Endothelial cell of umbilical vein (primary cell): ENCODE data around the gene PMEL. TPM values are rescaled to one million over a fixed set of nuclear protein-coding genes. Genes with fewer than 3 reads are reported as not detected.

Experiments used
- BruUV-seq: library from RNA; stranded (reverse); fragments of 400-500 nt; replicated peaks from 2 replicates; lab custom pipeline; 2021; lab: Mats Ljungman, UMichigan
- CTCF ChIA-PET: fragments of 300-600, 350-600 bp; sonication (Branson Sonifier 250); formaldehyde crosslinking; loops from one replicate; lab custom pipeline; 2021; ENCODE audit warnings: antibody characterized with exemption, inconsistent platforms; lab: Charles Lee
- POLR2A ChIA-PET: fragments of 300-600, 350-600 bp; sonication (Branson Sonifier 250); formaldehyde crosslinking; loops from one replicate; lab custom pipeline; 2021; ENCODE audit warnings: antibody characterized with exemption, inconsistent platforms; lab: Charles Lee
- DNase-seq: peaks from one replicate; pipeline ENCODE4 v3.0.0-alpha.2; 2011; ENCODE audit warnings: low read depth, low spot score
- FAIRE-seq: peaks from 2 replicates; lab custom pipeline; 2011; peaks lifted over from hg19 to GRCh38; lab: Jason Lieb, UNC
- H2AFZ ChIP-seq: 2 replicates; pipeline ENCODE4 v1.6.0; 2012; ENCODE audit warnings: low read depth, low read length, control low read depth, inconsistent platforms
- H3K27ac ChIP-seq: 2 replicates; pipeline ENCODE4 v1.5.1; 2011; ENCODE audit warnings: low read depth, mild to moderate bottlenecking, control low read depth, low read length, moderate library complexity; ENCODE audit not compliant: insufficient read depth
- H3K27me3 ChIP-seq, 2 experiments: 2 replicates each; pipeline versions ENCODE4 v1.6.0 to v1.6.1; 2011; ENCODE audit warnings: low read length in 2 of 2, mixed read lengths in 1 of 2; ENCODE audit not compliant: control insufficient read depth in 2 of 2, insufficient read depth in 2 of 2
- H3K36me3 ChIP-seq, 2 experiments: 2 replicates in 1 of 2; 3 replicates in 1 of 2; pipeline ENCODE4 v1.5.1; 2011; ENCODE audit warnings: low read length in 2 of 2, mild to moderate bottlenecking in 1 of 2, moderate library complexity in 1 of 2; ENCODE audit not compliant: control insufficient read depth in 2 of 2, insufficient read depth in 2 of 2; ENCODE audit errors: extremely low read depth in 1 of 2
- H3K4me1 ChIP-seq: 3 replicates; pipeline ENCODE4 v1.5.1; 2011; ENCODE audit warnings: mild to moderate bottlenecking, low read length; ENCODE audit not compliant: control insufficient read depth, insufficient read depth; ENCODE audit errors: extremely low read depth
- H3K4me2 ChIP-seq: 2 replicates; pipeline ENCODE4 v1.6.1; 2011; ENCODE audit warnings: low read length, control low read depth, mixed read lengths; ENCODE audit not compliant: insufficient read depth
- H3K4me3 ChIP-seq, 3 experiments: fragments of 200-600 bp in 1 of 3; sonication (generic), shearing (Covaris generic) in 1 of 3; replicated peaks in 1 of 3; 2 replicates each; pipeline ENCODE4 v1.5.1; 2011 to 2016; ENCODE audit warnings: control low read depth in 3 of 3, low read length in 3 of 3, mild to moderate bottlenecking in 2 of 3, inconsistent platforms in 1 of 3, low read depth in 1 of 3, moderate library complexity in 1 of 3; ENCODE audit not compliant: insufficient read depth in 1 of 3
- H3K79me2 ChIP-seq: 2 replicates; pipeline ENCODE4 v1.6.0; 2012; ENCODE audit warnings: low read length, inconsistent platforms; ENCODE audit not compliant: control insufficient read depth, insufficient read depth
- H3K9ac ChIP-seq: replicated peaks from 2 replicates; pipeline ENCODE3; 2011; ENCODE audit warnings: low read length, control low read depth; ENCODE audit not compliant: insufficient read depth; ENCODE audit errors: extremely low read depth
- H3K9me1 ChIP-seq: replicated peaks from 3 replicates; pipeline ENCODE4 v1.6.0; 2011; ENCODE audit warnings: mild to moderate bottlenecking, low read length; ENCODE audit not compliant: control insufficient read depth, insufficient read depth; ENCODE audit errors: extremely low read depth
- H3K9me3 ChIP-seq: replicated peaks from 2 replicates; pipeline ENCODE4 v1.5.1; 2012; ENCODE audit warnings: low read length, inconsistent platforms; ENCODE audit not compliant: control insufficient read depth, insufficient read depth
- H4K20me1 ChIP-seq: replicated peaks from 2 replicates; pipeline ENCODE3; 2011; ENCODE audit warnings: mild to moderate bottlenecking, low read length; ENCODE audit not compliant: control insufficient read depth, insufficient read depth; ENCODE audit errors: extremely low read depth
- JUN ChIP-seq: IDR thresholded peaks from 2 replicates; pipeline ENCODE4 v1.6.1; 2011; ENCODE audit warnings: borderline replicate concordance, low read depth; ENCODE audit not compliant: insufficient read length, insufficient read depth
- MYC ChIP-seq: IDR thresholded peaks from one replicate; pipeline ENCODE4 v1.6.1; 2011; ENCODE audit warnings: mild to moderate bottlenecking, low read depth, low read length
- dilution Hi-C: fragments of 300-500 bp; cut with MboI; formaldehyde crosslinking; loops from one replicate; pipeline ENCODE4 v1.15.0; 2019; ENCODE audit warnings: low sequenced_read_pairs; ENCODE audit not compliant: extremely low pct_ligation_motif_present
- intact Hi-C: fragments of 100-400 bp; cut with micrococcal nuclease; formaldehyde crosslinking; loops from one replicate; pipeline ENCODE4 v1.10.0; 2022
- polyA plus RNA-seq, 4 experiments: library from polyadenylated mRNA; depleted of rRNA in 3 of 4; stranded (reverse) in 3 of 4; unstranded in 1 of 4; fragments of >200 nt; gene quantifications; 2 replicates each; pipeline versions ENCODE4 v1.2.1 to v1.2.3, GENCODE V29; 2011 to 2012; ENCODE audit warnings: missing spikeins in 1 of 4
- total RNA-seq: library from RNA; stranded (reverse); gene quantifications from 2 replicates; pipeline ENCODE4 v1.2.3, GENCODE V29; 2021
- TF ChIP-seq, protein P1 (sequence below), 2 donors: IDR thresholded peaks; 1 replicate in 1 of 2; 2 replicates in 1 of 2; pipeline ENCODE4 v1.5.1; 2011; ENCODE audit warnings: low read length in 2 of 2, mild to moderate bottlenecking in 2 of 2, moderate library complexity in 2 of 2, control low read depth in 1 of 2, inconsistent platforms in 1 of 2, low read depth in 1 of 2; ENCODE audit not compliant: insufficient read depth in 1 of 2; ENCODE audit errors: extremely low read depth in 1 of 2
- TF ChIP-seq, protein P2 (sequence below): IDR thresholded peaks from 2 replicates; pipeline ENCODE4 v1.6.1; 2011; ENCODE audit not compliant: insufficient read depth, insufficient read length

Gene PMEL
- total and polyA plus RNA-seq, 2 donors (not counting 3 experiments of a cell fraction or from before 2014, with no cell fraction given): 0.51 to 0.99 TPM

DNA sequence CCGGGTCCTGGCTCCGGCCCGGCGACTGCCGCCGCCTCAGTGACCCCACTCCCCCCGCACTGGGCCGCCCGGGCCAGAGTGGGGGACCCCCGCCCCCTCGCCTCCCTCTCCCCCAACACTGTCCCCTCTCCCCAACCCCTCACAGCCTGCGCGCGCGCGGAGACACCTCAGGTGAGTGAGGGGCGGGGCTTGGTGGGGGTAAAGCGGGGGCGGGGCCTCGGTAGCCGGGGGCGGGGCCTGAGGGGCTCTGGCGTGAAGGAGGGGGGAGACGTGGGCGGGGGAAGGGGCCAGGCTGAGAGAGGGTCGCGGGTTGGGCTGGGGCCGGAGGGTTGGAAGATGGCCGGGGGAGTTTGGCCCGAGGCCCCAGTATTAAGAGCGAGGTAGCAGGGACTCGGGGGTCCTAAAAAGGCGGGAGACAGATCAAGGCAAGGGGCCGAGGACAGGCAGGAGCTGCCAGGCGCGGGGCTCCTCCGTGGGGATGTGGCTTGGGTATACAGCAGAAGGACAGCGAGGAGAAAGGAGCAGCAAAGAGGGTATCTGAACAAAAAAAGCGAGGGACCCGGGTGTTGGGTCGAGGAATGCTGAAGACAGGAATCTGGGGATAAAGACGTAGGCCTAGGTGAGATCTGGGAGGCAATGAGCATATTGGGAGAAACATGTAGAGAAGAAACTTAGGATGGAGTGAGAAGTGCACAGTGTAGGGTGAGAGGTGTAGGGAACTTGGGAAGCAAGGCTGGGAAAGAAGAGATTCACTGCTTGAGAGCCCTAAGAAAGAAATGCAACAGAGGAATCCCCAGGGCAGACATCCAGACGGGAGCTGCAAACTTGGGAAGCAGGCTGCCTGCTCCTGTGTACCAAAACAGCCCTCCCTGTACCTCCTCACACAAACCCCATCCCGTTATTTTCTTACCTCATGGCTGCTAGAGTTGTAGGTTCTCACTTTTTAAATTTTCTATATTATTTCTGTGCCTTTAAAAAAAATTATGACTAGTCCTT, 42.0 kb upstream of the PMEL start:
- peak; percentile 60 for FAIRE-seq
- Histone ChIP-seq H3K27ac (no peak overlapping the region), H4K20me1 (no peaks in the 10 kb centered on the region), H3K4me3 (peak overlapping the region; percentile 53 to 74 (median 53)), H3K9me3 (no peaks in the 10 kb centered on the region), H2AFZ (peak overlapping the region; percentile 78), H3K9ac (peak overlapping the region; percentile 33), H3K4me1 (peaks cover 5% of the 10 kb centered on the region), H3K4me2 (peak overlapping the region; percentile 85), H3K79me2 (no peaks in the 10 kb centered on the region), H3K9me1 (no peaks in the 10 kb centered on the region), H3K27me3 (no peaks in the 10 kb centered on the region), H3K36me3 (peaks cover 2 to 11% of the 10 kb centered on the region in 2 experiments)
- DNase-seq: peak; percentile 37
- BruUV-seq: no TSS peak
- TF ChIP-seq, protein P1, sequence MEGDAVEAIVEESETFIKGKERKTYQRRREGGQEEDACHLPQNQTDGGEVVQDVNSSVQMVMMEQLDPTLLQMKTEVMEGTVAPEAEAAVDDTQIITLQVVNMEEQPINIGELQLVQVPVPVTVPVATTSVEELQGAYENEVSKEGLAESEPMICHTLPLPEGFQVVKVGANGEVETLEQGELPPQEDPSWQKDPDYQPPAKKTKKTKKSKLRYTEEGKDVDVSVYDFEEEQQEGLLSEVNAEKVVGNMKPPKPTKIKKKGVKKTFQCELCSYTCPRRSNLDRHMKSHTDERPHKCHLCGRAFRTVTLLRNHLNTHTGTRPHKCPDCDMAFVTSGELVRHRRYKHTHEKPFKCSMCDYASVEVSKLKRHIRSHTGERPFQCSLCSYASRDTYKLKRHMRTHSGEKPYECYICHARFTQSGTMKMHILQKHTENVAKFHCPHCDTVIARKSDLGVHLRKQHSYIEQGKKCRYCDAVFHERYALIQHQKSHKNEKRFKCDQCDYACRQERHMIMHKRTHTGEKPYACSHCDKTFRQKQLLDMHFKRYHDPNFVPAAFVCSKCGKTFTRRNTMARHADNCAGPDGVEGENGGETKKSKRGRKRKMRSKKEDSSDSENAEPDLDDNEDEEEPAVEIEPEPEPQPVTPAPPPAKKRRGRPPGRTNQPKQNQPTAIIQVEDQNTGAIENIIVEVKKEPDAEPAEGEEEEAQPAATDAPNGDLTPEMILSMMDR (IDR thresholded peaks at IDR 0.05; ENCODE audit: extremely low read depth in 1 of 2, insufficient read depth in 1 of 2, low read depth in 1 of 2, low read length in 2 of 2): no peak
- TF ChIP-seq MYC (no peak), JUN (no peak)
- TF ChIP-seq, protein P2, sequence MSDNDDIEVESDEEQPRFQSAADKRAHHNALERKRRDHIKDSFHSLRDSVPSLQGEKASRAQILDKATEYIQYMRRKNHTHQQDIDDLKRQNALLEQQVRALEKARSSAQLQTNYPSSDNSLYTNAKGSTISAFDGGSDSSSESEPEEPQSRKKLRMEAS: no peak
- ChIA-PET CTCF (interaction anchor here (4.1 to 5.0 kb wide), 2 partner anchors 11 to 21 kb away, joined by 48 to 58 read pairs; partner anchors contain the start of gene SUOX), POLR2A (interaction anchor here (0.7 to 1.4 kb wide), 3 partner anchors 11 to 78 kb away, joined by 6 to 18 read pairs (median 16); partner anchors contain the start of genes RAB5B and SUOX)
- dilution Hi-C loops: no loop called here
- intact Hi-C loops: loop anchor here (1.0 to 2.0 kb wide), 2 partner anchors 11 to 21 kb away; partner anchors contain the start of gene SUOX
